GM19395 (cell line): ENCODE results near the gene NUDC.

ENCODE experiments used
- ATAC-seq: cut with Tn5 transposase; IDR thresholded peaks from one replicate; pipeline ENCODE4 v1.9.1; 2021; ENCODE audit warnings: mild to moderate bottlenecking, moderate library complexity; ENCODE audit not compliant: unreplicated experiment

Gene NUDC

GRCh38 chr1:26949266-26949925 is 27.9 kb downstream of the NUDC start:
- ATAC-seq, result no peak

- ATAC-seq, result no peak
Measured at GRCh38 chr1:26949926-26950319, 28.4 kb downstream of the NUDC start.

- ATAC-seq, result no peak
Measured at GRCh38 chr1:26950602-26951001, 29.1 kb downstream of the NUDC start.

GRCh38 chr1:26951216-26951615 is 29.7 kb downstream of the NUDC start:
- ATAC-seq, result no peak

- ATAC-seq, result no peak
Measured at GRCh38 chr1:26951821-26952497, 30.4 kb downstream of the NUDC start.

- no peak for ATAC-seq
Measured at GRCh38 chr1:26953374-26953773, 31.8 kb downstream of the NUDC start.

- no peak for ATAC-seq
Measured at GRCh38 chr1:26956321-26956720, 34.8 kb downstream of the NUDC start.

GRCh38 chr1:26957306-26957705 is 35.8 kb downstream of the NUDC start:
- no peak for ATAC-seq

- ATAC-seq, result no peak
Measured at GRCh38 chr1:26959270-26959669, 37.7 kb downstream of the NUDC start.

- no peak for ATAC-seq
Measured at GRCh38 chr1:26959722-26960624, 38.4 kb downstream of the NUDC start, which contains the start of gene KDF1. KDF1 (minus strand) TSS chr1:26960468; CDS start chr1:26952380, 8,088 bp downstream.

GRCh38 chr1:26960625-26960966 is 39.1 kb downstream of the NUDC start:
- no peak for ATAC-seq

GRCh38 chr1:26961826-26962225 is 40.3 kb downstream of the NUDC start:
- no peak for ATAC-seq

- no peak for ATAC-seq
Measured at GRCh38 chr1:26965213-26965612, 43.7 kb downstream of the NUDC start.

- no peak for ATAC-seq
Measured at GRCh38 chr1:26965628-26966027, 44.1 kb downstream of the NUDC start.

GRCh38 chr1:26970810-26971209 is 49.3 kb downstream of the NUDC start:
- ATAC-seq, result no peak

GRCh38 chr1:26971590-26971989 is 50.0 kb downstream of the NUDC start:
- no peak for ATAC-seq

GRCh38 chr1:26972390-26972789 is 50.8 kb downstream of the NUDC start:
- no peak for ATAC-seq

- ATAC-seq, result no peak
Measured at GRCh38 chr1:26972821-26973220, 51.3 kb downstream of the NUDC start.

GRCh38 chr1:26976621-26977510 is 55.3 kb downstream of the NUDC start:
- no peak for ATAC-seq

- ATAC-seq, result no peak
Measured at GRCh38 chr1:26978901-26979300, 57.4 kb downstream of the NUDC start.
